Measurements from ENCODE around the gene FLNB. TPM values are rescaled to one million over a fixed set of nuclear protein-coding genes. Genes with fewer than 3 reads are reported as not detected.

FLNB gene
- total and polyA plus RNA-seq, 12 donors: 84.6 to 278 (median 131) TPM

GRCh38 chr3:58217209-58217811 lies 209.1 kb downstream of the FLNB start:
- Histone ChIP-seq H3K4me1 (replicated peaks in 1 of 2) (peaks cover 0 to 9% of the 10 kb centered on the region in 2 donors), H3K27me3 (no peaks in the 10 kb centered on the region), H3K27ac (peak overlapping the region in 2 of 5 donors; percentile 11 to 51), H3K36me3 (replicated peaks in 1 of 2) (no peaks in the 10 kb centered on the region), H3K4me3 (no peak overlapping the region), H3K9me3 (replicated peaks in 1 of 3) (no peaks in the 10 kb centered on the region)
- TF ChIP-seq CTCF (IDR thresholded peaks at IDR 0.05) (peak; percentile 47 to 77 (median 64)), POLR2A (IDR thresholded peaks at IDR 0.05) (no peak)
- intact Hi-C loops (cut with DNase I): no loop called here
- DNase-seq: peak; percentile 40 to 90 (median 71)
- WGBS, 4 donors: 13 to 33% (median 29%) methylated on average over 13 to 15 of the region's 15 CpGs

- intact Hi-C loops (cut with DNase I): no loop called here
- Histone ChIP-seq H3K27me3 (no peaks in the 10 kb centered on the region), H3K9me3 (replicated peaks in 1 of 3) (no peaks in the 10 kb centered on the region), H3K27ac (no peak overlapping the region), H3K4me1 (replicated peaks in 1 of 2) (peaks cover 0 to 9% of the 10 kb centered on the region in 2 donors), H3K4me3 (no peak overlapping the region), H3K36me3 (replicated peaks in 1 of 2) (no peaks in the 10 kb centered on the region)
- TF ChIP-seq POLR2A (IDR thresholded peaks at IDR 0.05): no peak
- TF ChIP-seq CTCF (IDR thresholded peaks at IDR 0.05): no peak
- DNase-seq: no peak
- whole genome bisulfite sequencing, 4 donors: 77 to 93% (median 86%) methylated on average over 1 of the region's 1 CpG
Observed at GRCh38 chr3:58218904-58219303, 210.7 kb downstream of the FLNB start.

Other genes starting within 250 kb of the FLNB start
- 10 to 100 TPM; 23.8 to 83.9 (median 57.9) TPM for gene DNASE1L3, start 202.6 kb downstream of the FLNB start, total RNA-seq
- gene DNASE1L3, start 202.6 kb downstream of the FLNB start, polyA plus RNA-seq: 10 to 100 TPM; 29.2 to 57.6 (median 46.3) TPM
- 10 to 100 TPM; 17.2 to 57.3 (median 28.1) TPM for gene ABHD6, start 229.4 kb downstream of the FLNB start, total RNA-seq
- gene ABHD6, start 229.4 kb downstream of the FLNB start, polyA plus RNA-seq: 10 to 100 TPM; 10.2 to 28.0 (median 14.6) TPM

All from adrenal gland (tissue), 12 donors.